ENCODE results near the gene FOXN3. TPM values are rescaled to one million over a fixed set of nuclear protein-coding genes. Genes with fewer than 3 reads are reported as not detected.

The FOXN3 gene
- total RNA-seq, 2 donors from 2014 or later = 42.3 to 61.6 TPM

- ATAC-seq (no peak), DNase-seq (no peak)
- Histone ChIP-seq H3K27me3 (no peaks in the 10 kb centered on the region), H3K36me3 (replicated peaks in 1 of 2; ENCODE audit: insufficient read depth in 1 of 2, low read depth in 2 of 2) (peaks cover 0 to 5% of the 10 kb centered on the region in 2 donors), H3K4me1 (no peaks in the 10 kb centered on the region), H3K4me3 (no peak overlapping the region), H3K9me3 (no peaks in the 10 kb centered on the region), H3K27ac (no peak overlapping the region)
- 82 to 85% methylated on average over 4 of the region's 4 CpGs for WGBS, 2 donors
- TF ChIP-seq POLR2A (IDR thresholded peaks at IDR 0.05) (no peak), CTCF (IDR thresholded peaks at IDR 0.05) (no peak)
- intact Hi-C loops (cut with DNase I) = no loop called here
These were observed 250.4 kb downstream of the FOXN3 start for GRCh38 chr14:89166633-89167032.

- peak overlapping the region in 1 of 4 donors; percentile 13 for H3K27ac ChIP-seq
- peaks cover 0 to 5% of the 10 kb centered on the region in 2 donors for H3K36me3 ChIP-seq (replicated peaks in 1 of 2; ENCODE audit: insufficient read depth in 1 of 2, low read depth in 2 of 2)
- H3K4me3 ChIP-seq = no peak overlapping the region
- 52 to 65% methylated on average over 11 of the region's 11 CpGs for WGBS, 2 donors
- ATAC-seq (peak; percentile 38), DNase-seq (peak in 1 of 4 donors; percentile 21)
- no peaks in the 10 kb centered on the region for H3K4me1 ChIP-seq
- H3K27me3 ChIP-seq = no peaks in the 10 kb centered on the region
- intact Hi-C loops (cut with DNase I) = no loop called here
- no peak for TF ChIP-seq CTCF (IDR thresholded peaks at IDR 0.05)
- TF ChIP-seq POLR2A (IDR thresholded peaks at IDR 0.05) = no peak
- H3K9me3 ChIP-seq = no peaks in the 10 kb centered on the region
These were observed 251.5 kb downstream of the FOXN3 start for GRCh38 chr14:89165189-89166181.

- Histone ChIP-seq H3K4me3 (no peak overlapping the region), H3K36me3 (replicated peaks in 1 of 2; ENCODE audit: insufficient read depth in 1 of 2, low read depth in 2 of 2) (peaks cover 0 to 5% of the 10 kb centered on the region in 2 donors), H3K9me3 (no peaks in the 10 kb centered on the region), H3K27me3 (no peaks in the 10 kb centered on the region), H3K4me1 (no peaks in the 10 kb centered on the region), H3K27ac (peak overlapping the region in 1 of 4 donors; percentile 13)
- ATAC-seq (no peak), DNase-seq (no peak)
- TF ChIP-seq CTCF (IDR thresholded peaks at IDR 0.05) (no peak), POLR2A (IDR thresholded peaks at IDR 0.05) (no peak)
- intact Hi-C loops (cut with DNase I) = no loop called here
- WGBS, 2 donors = 88 to 91% methylated on average over 18 of the region's 18 CpGs
These were observed 252.6 kb downstream of the FOXN3 start for GRCh38 chr14:89164168-89165073.

- DNase-seq (no peak), ATAC-seq (no peak)
- TF ChIP-seq CTCF (IDR thresholded peaks at IDR 0.05) = no peak
- TF ChIP-seq POLR2A (IDR thresholded peaks at IDR 0.05) = no peak
- H3K9me3 ChIP-seq = no peaks in the 10 kb centered on the region
- intact Hi-C loops (cut with DNase I) = no loop called here
- no peaks in the 10 kb centered on the region for H3K27me3 ChIP-seq
- H3K4me1 ChIP-seq = no peaks in the 10 kb centered on the region
- no peak overlapping the region for H3K4me3 ChIP-seq
- no peak overlapping the region for H3K27ac ChIP-seq
- peaks cover 0 to 5% of the 10 kb centered on the region in 2 donors for H3K36me3 ChIP-seq (replicated peaks in 1 of 2; ENCODE audit: insufficient read depth in 1 of 2, low read depth in 2 of 2)
- WGBS, 2 donors = 90 to 98% methylated on average over 15 to 17 of the region's 17 CpGs
These were observed 253.9 kb downstream of the FOXN3 start for GRCh38 chr14:89163031-89163636.
